ENCODE measurements around the gene ZNF608.

The ZNF608 gene

GRCh38 chr5:124728331-124728967 is 18.0 kb downstream of the ZNF608 start:
- peaks cover 100% of the 10 kb centered on the region for H3K79me2 ChIP-seq (ENCODE audit: insufficient read depth, low read length)
- no peak overlapping the region for H2AFZ ChIP-seq (ENCODE audit: low read depth, low read length, severe bottlenecking)
- H3K9me2 ChIP-seq (replicated peaks; ENCODE audit: insufficient read depth, low read length) = no peaks in the 10 kb centered on the region
- H3K4me3 ChIP-seq (ENCODE audit: insufficient read depth, low read length, poor library complexity, severe bottlenecking) = peak overlapping the region; percentile 48
- H3K9me3 ChIP-seq (ENCODE audit: insufficient read depth, low read length) = no peaks in the 10 kb centered on the region
- TF ChIP-seq EZH2phosphoT487 (conservative IDR thresholded peaks at IDR 0.05; ENCODE audit: low read length) (no peak), CTCF (IDR thresholded peaks at IDR 0.05; ENCODE audit: insufficient read depth, low read length, poor library complexity, severe bottlenecking) (no peak)
- H3K9ac ChIP-seq (ENCODE audit: low read length) = peak overlapping the region; percentile 59
- H3K4me2 ChIP-seq (ENCODE audit: low read depth, low read length, poor library complexity, severe bottlenecking) = peak overlapping the region; percentile 96
- H3K27me3 ChIP-seq (ENCODE audit: low read length) = no peaks in the 10 kb centered on the region
- peaks cover 57% of the 10 kb centered on the region for H3F3A ChIP-seq (ENCODE audit: insufficient read depth)
- H3K27ac ChIP-seq (ENCODE audit: low read depth, low read length) = peak overlapping the region; percentile 98
- H4K20me1 ChIP-seq (ENCODE audit: low read depth, low read length) = no peaks in the 10 kb centered on the region
- no peaks in the 10 kb centered on the region for H3K36me3 ChIP-seq (ENCODE audit: low read length)

- peaks cover 100% of the 10 kb centered on the region for H3K79me2 ChIP-seq (ENCODE audit: insufficient read depth, low read length)
- peak overlapping the region; percentile 96 for H3K4me2 ChIP-seq (ENCODE audit: low read depth, low read length, poor library complexity, severe bottlenecking)
- no peak overlapping the region for H3K4me3 ChIP-seq (ENCODE audit: insufficient read depth, low read length, poor library complexity, severe bottlenecking)
- peak overlapping the region; percentile 16 for H3K9ac ChIP-seq (ENCODE audit: low read length)
- H3K27me3 ChIP-seq (ENCODE audit: low read length) = no peaks in the 10 kb centered on the region
- TF ChIP-seq CTCF (IDR thresholded peaks at IDR 0.05; ENCODE audit: insufficient read depth, low read length, poor library complexity, severe bottlenecking) (no peak), EZH2phosphoT487 (conservative IDR thresholded peaks at IDR 0.05; ENCODE audit: low read length) (no peak)
- H3F3A ChIP-seq (ENCODE audit: insufficient read depth) = peaks cover 51% of the 10 kb centered on the region
- H3K9me3 ChIP-seq (ENCODE audit: insufficient read depth, low read length) = no peaks in the 10 kb centered on the region
- H3K36me3 ChIP-seq (ENCODE audit: low read length) = no peaks in the 10 kb centered on the region
- no peaks in the 10 kb centered on the region for H3K9me2 ChIP-seq (replicated peaks; ENCODE audit: insufficient read depth, low read length)
- no peak overlapping the region for H2AFZ ChIP-seq (ENCODE audit: low read depth, low read length, severe bottlenecking)
- no peaks in the 10 kb centered on the region for H4K20me1 ChIP-seq (ENCODE audit: low read depth, low read length)
- peak overlapping the region; percentile 98 for H3K27ac ChIP-seq (ENCODE audit: low read depth, low read length)
Measured at GRCh38 chr5:124726631-124727362, 19.6 kb downstream of the ZNF608 start.

- Histone ChIP-seq H3K4me2 (ENCODE audit: low read depth, low read length, poor library complexity, severe bottlenecking) (peak overlapping the region; percentile 96), H3K27me3 (ENCODE audit: low read length) (no peaks in the 10 kb centered on the region), H3K27ac (ENCODE audit: low read depth, low read length) (peak overlapping the region; percentile 98), H3K9ac (ENCODE audit: low read length) (peak overlapping the region; percentile 62), H3K9me2 (replicated peaks; ENCODE audit: insufficient read depth, low read length) (no peaks in the 10 kb centered on the region), H3K36me3 (ENCODE audit: low read length) (no peaks in the 10 kb centered on the region), H3F3A (ENCODE audit: insufficient read depth) (peaks cover 56% of the 10 kb centered on the region), H4K20me1 (ENCODE audit: low read depth, low read length) (no peaks in the 10 kb centered on the region), H3K79me2 (ENCODE audit: insufficient read depth, low read length) (peaks cover 100% of the 10 kb centered on the region), H3K9me3 (ENCODE audit: insufficient read depth, low read length) (no peaks in the 10 kb centered on the region), H3K4me3 (ENCODE audit: insufficient read depth, low read length, poor library complexity, severe bottlenecking) (peak overlapping the region; percentile 54), H2AFZ (ENCODE audit: low read depth, low read length, severe bottlenecking) (no peak overlapping the region)
- no peak for TF ChIP-seq CTCF (IDR thresholded peaks at IDR 0.05; ENCODE audit: insufficient read depth, low read length, poor library complexity, severe bottlenecking)
- no peak for TF ChIP-seq EZH2phosphoT487 (conservative IDR thresholded peaks at IDR 0.05; ENCODE audit: low read length)
Measured at GRCh38 chr5:124725622-124726258, 20.7 kb downstream of the ZNF608 start.

Data from SU-DHL-6 (cell line).